K562 (cell line): ENCODE results near the gene MECR. TPM values are rescaled to one million over a fixed set of nuclear protein-coding genes. Genes with fewer than 3 reads are reported as not detected.

Experiments
- ATAC-seq: fragments of 200-7000 bp; cut with Tn5 transposase; 3 replicates; pipeline ENCODE4 v1.9.1; 2020; ENCODE audit warnings: moderate library complexity
- BruUV-seq: library from RNA; stranded (reverse); fragments of 400-500 nt; replicated peaks from 2 replicates; lab custom pipeline; 2021; lab: Mats Ljungman, UMichigan
- CTCF ChIA-PET: fragments of 300-600 bp; formaldehyde crosslinking; extraction: SDS; loops from one replicate; lab custom pipeline; 2021; ENCODE audit warnings: low intra/inter-chr PET ratio; lab: Yijun Ruan, JAX
- POLR2A ChIA-PET: fragments of 300-600, 350-650 bp; sonication (Branson Sonifier 250); formaldehyde crosslinking; extraction: SDS; loops from one replicate; lab custom pipeline; 2021; ENCODE audit warnings: antibody characterized with exemption, inconsistent platforms; lab: Yijun Ruan, JAX
- DNase-seq, 4 experiments: peaks; one replicate each; pipeline versions ENCODE4 v3.0.0 to v3.0.0-alpha.2; 2011 to 2018; ENCODE audit warnings: low spot score in 3 of 4, mixed read lengths in 3 of 4; ENCODE audit errors: extremely low read depth in 1 of 4
- FAIRE-seq: peaks from 2 replicates; lab custom pipeline; 2011; peaks lifted over from hg19 to GRCh38; lab: Jason Lieb, UNC
- H2AFZ ChIP-seq: 2 replicates; pipeline ENCODE4 v1.6.0; 2011; ENCODE audit warnings: low read depth, low read length, control low read depth, inconsistent platforms
- H3K27ac ChIP-seq: fragments of 200-600 bp; 3 replicates; pipeline ENCODE4 v1.8.0; 2011; ENCODE audit warnings: low read depth, mild to moderate bottlenecking, control low read depth, inconsistent platforms, low read length, moderate library complexity, mixed read lengths; ENCODE audit errors: extremely low read depth
- H3K27me3 ChIP-seq, 2 experiments: fragments of 300-600 bp in 1 of 2; 2 replicates in 1 of 2; 3 replicates in 1 of 2; pipeline versions ENCODE4 v1.6.0 to v1.8.0; 2011; ENCODE audit warnings: inconsistent platforms in 2 of 2, low read length in 2 of 2, mild to moderate bottlenecking in 1 of 2, mixed read lengths in 1 of 2, moderate library complexity in 1 of 2; ENCODE audit not compliant: control insufficient read depth in 2 of 2, insufficient read depth in 2 of 2
- H3K36me3 ChIP-seq: fragments of 300-600 bp; 3 replicates; pipeline ENCODE4 v1.8.0; 2011; ENCODE audit warnings: mild to moderate bottlenecking, low read length, inconsistent platforms; ENCODE audit not compliant: control insufficient read depth, insufficient read depth
- H3K4me1 ChIP-seq, 2 experiments: fragments of 200-600 bp in 1 of 2; replicated peaks in 1 of 2; 2 replicates in 1 of 2; 3 replicates in 1 of 2; pipeline versions ENCODE4 v1.5.1 to v1.8.0; 2011; ENCODE audit warnings: inconsistent platforms in 2 of 2, low read length in 2 of 2, mild to moderate bottlenecking in 1 of 2, mixed read lengths in 1 of 2, moderate library complexity in 1 of 2; ENCODE audit not compliant: control insufficient read depth in 2 of 2, insufficient read depth in 2 of 2
- H3K4me2 ChIP-seq: 2 replicates; pipeline ENCODE4 v1.6.1; 2011; ENCODE audit warnings: low read length, control low read depth, inconsistent platforms, mixed read lengths; ENCODE audit not compliant: insufficient read depth
- H3K4me3 ChIP-seq: fragments of 200-600 bp; sonication (generic), shearing (Covaris generic); 2 replicates; pipeline ENCODE4 v1.5.1; 2016; ENCODE audit warnings: control low read depth, inconsistent platforms
- H3K79me2 ChIP-seq: fragments of 200-600 bp; 3 replicates; pipeline ENCODE4 v1.8.0; 2011; ENCODE audit warnings: low read length, inconsistent platforms; ENCODE audit not compliant: control insufficient read depth, insufficient read depth
- H3K9ac ChIP-seq, 2 experiments: 2 replicates each; pipeline versions ENCODE4 v1.6.0 to v1.6.1; 2011; ENCODE audit warnings: low read depth in 2 of 2, low read length in 2 of 2, control low read depth in 1 of 2, inconsistent platforms in 1 of 2, mild to moderate bottlenecking in 1 of 2, mixed read lengths in 1 of 2; ENCODE audit not compliant: insufficient read depth in 1 of 2
- H3K9me1 ChIP-seq: one replicate; pipeline ENCODE4 v1.6.0; 2011; ENCODE audit warnings: inconsistent platforms, mild to moderate bottlenecking, low read length, moderate library complexity; ENCODE audit not compliant: control insufficient read depth, insufficient read depth
- H3K9me3 ChIP-seq: replicated peaks from 2 replicates; pipeline ENCODE4 v1.5.1; 2011; ENCODE audit warnings: low read depth, low read length, inconsistent platforms; ENCODE audit not compliant: control insufficient read depth, insufficient read depth
- H4K20me1 ChIP-seq: replicated peaks from 2 replicates; pipeline ENCODE4 v1.6.1; 2011; ENCODE audit warnings: low read length, inconsistent platforms, mixed read lengths; ENCODE audit not compliant: control insufficient read depth, insufficient read depth
- ATF7 ChIP-seq: fragments of 450-650 bp; IDR thresholded peaks from 2 replicates; pipeline ENCODE4 v1.7.1; 2014; ENCODE audit warnings: mild to moderate bottlenecking, moderate library complexity
- CXXC5 ChIP-seq: fragments of 250-450 bp; sonication (Bioruptor Pico); IDR thresholded peaks from 2 replicates; pipeline ENCODE4 v1.8.0; 2022; ENCODE audit warnings: inconsistent platforms, mild to moderate bottlenecking, moderate library complexity
- DIDO1 ChIP-seq: fragments of 450-650 bp; IDR thresholded peaks from 2 replicates; pipeline ENCODE4 v1.6.1; 2016; ENCODE audit warnings: low read depth, missing biosample characterization, missing genetic modification characterization
- HDAC3 ChIP-seq: fragments of 450-650 bp; IDR thresholded peaks from 2 replicates; pipeline ENCODE4 v1.6.1; 2018; ENCODE audit warnings: borderline replicate concordance, mild to moderate bottlenecking, moderate library complexity; ENCODE audit not compliant: partially characterized antibody
- NUFIP1 ChIP-seq: fragments of 450-650 bp; IDR thresholded peaks from 2 replicates; pipeline ENCODE4 v1.6.1; 2018; ENCODE audit not compliant: partially characterized antibody
- PHF8 ChIP-seq: fragments of 200-600 bp; sonication (generic); IDR thresholded peaks from 2 replicates; pipeline ENCODE4 v1.6.1; 2012; ENCODE audit warnings: mixed run types, mild to moderate bottlenecking, inconsistent platforms, low read length, moderate library complexity, borderline replicate concordance
- PTBP1 ChIP-seq: fragments of 200-400 bp; formaldehyde crosslinking; IDR thresholded peaks from 2 replicates; pipeline ENCODE4 v1.6.1; 2017; ENCODE audit warnings: low read depth, low read length
- RFX1 ChIP-seq: fragments of 450-650 bp; IDR thresholded peaks from 2 replicates; pipeline ENCODE4 v1.6.1; 2016; ENCODE audit warnings: mild to moderate bottlenecking, moderate library complexity
- SUPT5H ChIP-seq: fragments of 450-650 bp; IDR thresholded peaks from 2 replicates; pipeline ENCODE4 v1.6.1; 2016
- TCF7 ChIP-seq: sonication (generic); IDR thresholded peaks from 2 replicates; pipeline ENCODE4 v1.6.1; 2016; ENCODE audit warnings: antibody characterized with exemption, borderline replicate concordance
- THRB ChIP-seq: fragments of 450-650 bp; formaldehyde crosslinking; conservative IDR thresholded peaks from 2 replicates; pipeline ENCODE4 v1.4.0; 2022; ENCODE audit warnings: mild to moderate bottlenecking, missing genetic modification characterization
- ZFP91 ChIP-seq: sonication (generic); formaldehyde crosslinking; IDR thresholded peaks from 2 replicates; pipeline ENCODE4 v1.8.0; 2022; ENCODE audit warnings: mild to moderate bottlenecking, missing genetic modification reagents
- ZNF282 ChIP-seq: sonication (generic); formaldehyde crosslinking; IDR thresholded peaks from 2 replicates; pipeline ENCODE4 v1.8.1; 2023; ENCODE audit warnings: missing genetic modification reagents
- ZNF311 ChIP-seq: fragments of 250-450 bp; sonication (Bioruptor Pico); IDR thresholded peaks from 2 replicates; pipeline ENCODE4 v1.4.0; 2020; ENCODE audit warnings: mild to moderate bottlenecking, moderate library complexity
- ZNF384 ChIP-seq: IDR thresholded peaks from 2 replicates; pipeline ENCODE4 v1.6.1; 2012; ENCODE audit warnings: low read depth, low read length, improper control_type of control experiment
- ZNF766 ChIP-seq: fragments of 200-800 bp; sonication (Bioruptor generic); conservative IDR thresholded peaks from 2 replicates; pipeline ENCODE4 v1.6.1; 2016; ENCODE audit warnings: missing genetic modification characterization, missing compliant biosample characterization
- WGBS: fragments of 100-300 bp; shearing (Covaris generic); methylation state at CpG from one replicate; pipeline ENCODE4 v1.1.6; 2016; ENCODE audit warnings: low coverage, mixed read lengths; ENCODE audit not compliant: insufficient coverage; ENCODE audit errors: missing lambda C conversion rate; 5-methylcytosine and 5-hydroxymethylcytosine counted together
- in situ Hi-C: fragments of 300-500 bp; cut with MboI; formaldehyde crosslinking; loops from 4 replicates; pipeline ENCODE4 v1.15.0; 2018; ENCODE audit warnings: inconsistent platforms, mixed read lengths
- intact Hi-C: fragments of 100-400 bp; cut with micrococcal nuclease; formaldehyde crosslinking; loops from 2 replicates; pipeline ENCODE4 v1.14.2; 2022
- polyA plus RNA-seq, 8 experiments: library from polyadenylated mRNA; depleted of rRNA in 4 of 8; stranded (reverse) in 5 of 8; unstranded in 3 of 8; fragments of >200 nt; fragmentation: Nextera tagmentation in 2 of 8; fragmentation: Illumina TruSeq in 1 of 8; extraction: Ambion mirVana in 2 of 8; extraction: Trizol in 1 of 8; gene quantifications; 2 replicates each; pipeline versions ENCODE4 v1.2.1 to v1.2.3, GENCODE V29; 2011 to 2014; ENCODE audit warnings: inconsistent platforms in 1 of 8, missing spikeins in 1 of 8
- total RNA-seq, 7 experiments: library from RNA; depleted of rRNA in 6 of 7; stranded (reverse); fragments of >200 nt in 6 of 7; fragmentation: Illumina TruSeq in 2 of 7; extraction: Trizol in 2 of 7; gene quantifications; 2 replicates each; pipeline versions ENCODE4 v1.2.1 to v1.2.3, GENCODE V29; 2011 to 2021; ENCODE audit warnings: low replicate concordance in 1 of 7
- TF ChIP-seq, protein P1 (sequence below): fragments of 250-450 bp; sonication (Bioruptor Pico); IDR thresholded peaks from 2 replicates; pipeline ENCODE4 v1.5.0; 2021; ENCODE audit warnings: mild to moderate bottlenecking, borderline replicate concordance

Gene MECR
- total and polyA plus RNA-seq, 9 of the 15 experiments (the other 6 are each of a cell fraction or from before 2014, with no cell fraction given), result 10.4 to 58.6 (median 42.9) TPM

DNA sequence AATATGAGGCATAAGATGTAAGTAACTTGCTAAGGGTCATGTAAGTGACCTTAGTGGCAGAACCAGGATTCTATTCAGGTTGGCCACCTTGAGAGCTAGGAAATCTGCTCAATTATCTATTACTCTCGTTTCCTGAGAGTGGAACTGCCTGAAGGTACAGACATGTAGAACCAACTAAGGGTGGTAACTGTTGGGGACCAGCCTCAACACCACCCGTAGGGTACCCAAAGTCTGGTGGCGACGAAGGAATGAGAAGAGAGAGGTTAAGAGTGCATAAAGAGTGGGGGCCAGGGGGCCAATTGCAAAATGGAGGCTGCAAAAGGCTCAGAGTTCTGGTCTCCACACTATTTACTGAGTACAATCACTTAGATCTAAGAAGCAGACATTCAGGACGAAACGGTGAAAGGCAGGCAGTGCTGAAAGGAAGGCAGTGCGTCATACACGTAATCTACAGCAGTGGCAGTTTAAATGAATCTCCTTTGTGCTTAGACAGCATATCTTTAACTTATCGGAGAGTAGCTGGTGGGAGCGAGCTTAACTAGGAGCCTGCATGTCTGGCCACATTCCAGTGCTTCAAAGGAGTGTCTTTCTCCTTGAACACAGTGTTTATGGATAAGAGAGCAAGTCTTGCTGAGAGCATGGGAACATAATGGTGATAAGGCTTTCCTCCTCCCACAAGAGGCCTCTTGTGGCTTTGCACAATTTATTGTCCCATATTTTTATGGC lies 74.0 kb downstream of the MECR start:
- Histone ChIP-seq H3K9me1 (no peaks in the 10 kb centered on the region), H3K36me3 (peaks cover 92% of the 10 kb centered on the region), H4K20me1 (no peaks in the 10 kb centered on the region), H3K4me1 (peaks cover 30 to 34% of the 10 kb centered on the region in 2 experiments), H3K4me2 (peak overlapping the region; percentile 76), H3K79me2 (peaks cover 66% of the 10 kb centered on the region), H3K4me3 (peak overlapping the region; percentile 8; the same call in 1 of the 2 replicates), H3K27ac (peak overlapping the region; percentile 90), H3K9me3 (no peaks in the 10 kb centered on the region; the same call in 1 of the 2 replicates), H3K27me3 (no peaks in the 10 kb centered on the region), H2AFZ (peak overlapping the region; percentile 29; the same call in 1 of the 2 replicates), H3K9ac (peak overlapping the region; percentile 51 to 57; a peak in 3 of 4 replicates)
- BruUV-seq, result no TSS peak
- intact Hi-C loops, result loop anchor here (1.0 kb wide), 2 partner anchors 46 to 274 kb away; no protein-coding TSS in a partner anchor
- ChIA-PET POLR2A (interaction anchor here (0.6 to 5.6 kb wide), 12 partner anchors 9 to 273 kb away, joined by 3 to 54 read pairs (median 5); partner anchors contain the start of gene SRSF4), CTCF (no interaction called here)
- FAIRE-seq (peak; percentile 99), ATAC-seq (peak; percentile 93), DNase-seq (peak; percentile 59 to 97 (median 70))
- WGBS, result 2% methylated on average over 10 of the region's 10 CpGs
- in situ Hi-C loops, result no loop called here
- TF ChIP-seq ATF7 (peak; percentile 96), ZNF384 (no peak), HDAC3 (peak; percentile 94), CXXC5 (peak; percentile 95), ZNF766 (CRISPR knock-in tag) (peak; percentile 94), NUFIP1 (peak; percentile 56), TCF7 (peak; percentile 98), ZNF311 (CRISPR knock-in tag) (no peak), ZFP91 (CRISPR knock-in tag) (0 out of 2 replicates have a peak, but pooled peaks have one; percentile 27), DIDO1 (tag) (no peak), RFX1 (no peak), SUPT5H (0 out of 2 replicates have a peak, but pooled peaks have one; percentile 31), ZNF282 (CRISPR knock-in tag) (no peak), PTBP1 (no peak), THRB (peak; percentile 63; the same call in 1 of the 2 replicates), PHF8 (no peak)
- TF ChIP-seq, protein P1, sequence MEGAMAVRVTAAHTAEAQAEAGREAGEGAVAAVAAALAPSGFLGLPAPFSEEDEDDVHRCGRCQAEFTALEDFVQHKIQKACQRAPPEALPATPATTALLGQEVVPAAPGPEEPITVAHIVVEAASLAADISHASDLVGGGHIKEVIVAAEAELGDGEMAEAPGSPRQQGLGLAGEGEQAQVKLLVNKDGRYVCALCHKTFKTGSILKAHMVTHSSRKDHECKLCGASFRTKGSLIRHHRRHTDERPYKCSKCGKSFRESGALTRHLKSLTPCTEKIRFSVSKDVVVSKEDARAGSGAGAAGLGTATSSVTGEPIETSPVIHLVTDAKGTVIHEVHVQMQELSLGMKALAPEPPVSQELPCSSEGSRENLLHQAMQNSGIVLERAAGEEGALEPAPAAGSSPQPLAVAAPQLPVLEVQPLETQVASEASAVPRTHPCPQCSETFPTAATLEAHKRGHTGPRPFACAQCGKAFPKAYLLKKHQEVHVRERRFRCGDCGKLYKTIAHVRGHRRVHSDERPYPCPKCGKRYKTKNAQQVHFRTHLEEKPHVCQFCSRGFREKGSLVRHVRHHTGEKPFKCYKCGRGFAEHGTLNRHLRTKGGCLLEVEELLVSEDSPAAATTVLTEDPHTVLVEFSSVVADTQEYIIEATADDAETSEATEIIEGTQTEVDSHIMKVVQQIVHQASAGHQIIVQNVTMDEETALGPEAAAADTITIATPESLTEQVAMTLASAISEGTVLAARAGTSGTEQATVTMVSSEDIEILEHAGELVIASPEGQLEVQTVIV, result no peak
